H1 (cell line): ENCODE data around the gene SERPINB11.
A peak's percentile ranks its signal among the peaks of the same experiment; 100 is the strongest.

ENCODE experiments used
- CTCF ChIP-seq, 3 experiments: IDR thresholded peaks; 1 replicate in 2 of 3; 2 replicates in 1 of 3; pipeline versions ENCODE4 v1.5.1 to v1.6.1; 2011; ENCODE audit warnings: low read length in 3 of 3, mild to moderate bottlenecking in 3 of 3, inconsistent platforms in 2 of 3, low read depth in 1 of 3, moderate library complexity in 1 of 3; ENCODE audit not compliant: insufficient read depth in 1 of 3; ENCODE audit errors: control extremely low read depth in 1 of 3
- E2F6 ChIP-seq: IDR thresholded peaks from 2 replicates; pipeline ENCODE4 v1.6.1; 2012; ENCODE audit warnings: inconsistent platforms
- EP300 ChIP-seq, 2 experiments: IDR thresholded peaks; 1 replicate in 1 of 2; 2 replicates in 1 of 2; pipeline ENCODE4 v1.6.1; 2011 to 2012; ENCODE audit warnings: low read depth in 2 of 2, low read length in 2 of 2, mild to moderate bottlenecking in 2 of 2, borderline replicate concordance in 1 of 2, inconsistent platforms in 1 of 2, moderate library complexity in 1 of 2
- JUN ChIP-seq: IDR thresholded peaks from 2 replicates; pipeline ENCODE4 v1.6.1; 2011; ENCODE audit warnings: low read depth, mild to moderate bottlenecking, improper control_type of control experiment, low read length
- NRF1 ChIP-seq: IDR thresholded peaks from 2 replicates; pipeline ENCODE4 v1.6.1; 2011; ENCODE audit warnings: mild to moderate bottlenecking, low read depth, low read length, improper control_type of control experiment
- PHF8 ChIP-seq: fragments of 200-600 bp; sonication (generic); conservative IDR thresholded peaks from 2 replicates; pipeline ENCODE4 v1.7.1; 2012; ENCODE audit warnings: low read depth, mild to moderate bottlenecking, inconsistent platforms, low read length, moderate library complexity
- POLR2A ChIP-seq, 2 experiments: IDR thresholded peaks; 1 replicate in 1 of 2; 2 replicates in 1 of 2; pipeline ENCODE4 v1.6.1; 2011; ENCODE audit warnings: low read depth in 2 of 2, low read length in 2 of 2, mild to moderate bottlenecking in 2 of 2; ENCODE audit errors: control extremely low read depth in 1 of 2
- POLR2AphosphoS5 ChIP-seq: IDR thresholded peaks from 2 replicates; pipeline ENCODE4 v1.6.1; 2011; ENCODE audit warnings: low read depth, low read length
- SUZ12 ChIP-seq: fragments of 200-600 bp; sonication (generic); IDR thresholded peaks from 2 replicates; pipeline ENCODE4 v1.6.1; 2012; ENCODE audit warnings: mild to moderate bottlenecking, inconsistent platforms, low read length, moderate library complexity, mixed read lengths
- TAF1 ChIP-seq: IDR thresholded peaks from 2 replicates; pipeline ENCODE4 v1.6.1; 2011; ENCODE audit warnings: mild to moderate bottlenecking, low read depth, low read length
- TEAD4 ChIP-seq: IDR thresholded peaks from 2 replicates; pipeline ENCODE4 v1.6.1; 2012; ENCODE audit warnings: low read depth, low read length, inconsistent platforms, mixed read lengths

GRCh38 chr18:63683890-63684289, 18.9 kb upstream of the SERPINB11 start:
- TF ChIP-seq JUN (no peak), CTCF (IDR thresholded peaks at IDR 0.05; ENCODE audit: control extremely low read depth in 1 of 3, insufficient read depth in 1 of 3, low read depth in 1 of 3, low read length in 3 of 3) (no peak), PHF8 (no peak), NRF1 (no peak), TAF1 (no peak), E2F6 (0 out of 2 replicates have a peak, but pooled peaks have one; percentile 35), SUZ12 (no peak), POLR2AphosphoS5 (no peak), EP300 (IDR thresholded peaks at IDR 0.05; ENCODE audit: borderline replicate concordance in 1 of 2, low read depth in 2 of 2, low read length in 2 of 2) (no peak), POLR2A (IDR thresholded peaks at IDR 0.05; ENCODE audit: control extremely low read depth in 1 of 2, low read depth in 2 of 2, low read length in 2 of 2) (no peak), TEAD4 (no peak)
